ENCODE results near the gene ASB16. TPM values are rescaled to one million over a fixed set of nuclear protein-coding genes. Genes with fewer than 3 reads are reported as not detected.

ASB16 gene
- total and polyA plus RNA-seq, 9 of the 15 experiments (the other 6 are each of a cell fraction or from before 2014, with no cell fraction given) = 0.03 to 0.07 TPM; not detected in 7

GRCh38 chr17:44122816-44123355 is 47.6 kb upstream of the ASB16 start (continued):
- TF ChIP-seq E2F4 (CRISPR knock-in tag; IDR thresholded peaks at IDR 0.05; ENCODE audit: low read depth) = 0 out of 2 replicates have a peak, but pooled peaks have one; percentile 37
- TF ChIP-seq ZNF133 (CRISPR knock-in tag; IDR thresholded peaks at IDR 0.05) = no peak
- no peak for TF ChIP-seq ZNF253 (CRISPR knock-in tag; conservative IDR thresholded peaks at IDR 0.05)
- 0 out of 2 replicates have a peak, but pooled peaks have one; percentile 16 for TF ChIP-seq LCOR (CRISPR knock-in tag; IDR thresholded peaks at IDR 0.05)
- no peak for TF ChIP-seq TSHZ1 (CRISPR knock-in tag; IDR thresholded peaks at IDR 0.05)
- TF ChIP-seq, protein P1, sequence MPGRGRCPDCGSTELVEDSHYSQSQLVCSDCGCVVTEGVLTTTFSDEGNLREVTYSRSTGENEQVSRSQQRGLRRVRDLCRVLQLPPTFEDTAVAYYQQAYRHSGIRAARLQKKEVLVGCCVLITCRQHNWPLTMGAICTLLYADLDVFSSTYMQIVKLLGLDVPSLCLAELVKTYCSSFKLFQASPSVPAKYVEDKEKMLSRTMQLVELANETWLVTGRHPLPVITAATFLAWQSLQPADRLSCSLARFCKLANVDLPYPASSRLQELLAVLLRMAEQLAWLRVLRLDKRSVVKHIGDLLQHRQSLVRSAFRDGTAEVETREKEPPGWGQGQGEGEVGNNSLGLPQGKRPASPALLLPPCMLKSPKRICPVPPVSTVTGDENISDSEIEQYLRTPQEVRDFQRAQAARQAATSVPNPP (IDR thresholded peaks at IDR 0.05; ENCODE audit: borderline replicate concordance, insufficient read depth, insufficient read length) = no peak
- TF ChIP-seq E2F5 (CRISPR knock-in tag; IDR thresholded peaks at IDR 0.05) = no peak
- no peak for TF ChIP-seq SMAD1 (IDR thresholded peaks at IDR 0.05; ENCODE audit: low read depth, low read length, partially characterized antibody)
- no peak for TF ChIP-seq KDM2B (CRISPR knock-in tag; IDR thresholded peaks at IDR 0.05)
- TF ChIP-seq ATF6 (CRISPR knock-in tag; IDR thresholded peaks at IDR 0.05) = no peak
- no peak for TF ChIP-seq CEBPZ (IDR thresholded peaks at IDR 0.05; ENCODE audit: borderline replicate concordance, low read depth, low read length)
- TF ChIP-seq MAZ (CRISPR knock-in tag; conservative IDR thresholded peaks at IDR 0.05 in 1 of 2, IDR thresholded peaks at IDR 0.05 in 1 of 2) = peak in 1 of 2 experiments; percentile 21; a peak in 1 of 4 replicates
- 0 out of 4 replicates have a peak, but pooled peaks of 1 of the 2 experiments have one; percentile 12 for TF ChIP-seq SIN3A (IDR thresholded peaks at IDR 0.05; ENCODE audit: borderline replicate concordance in 2 of 2, control insufficient read depth in 1 of 2, low read depth in 2 of 2, low read length in 2 of 2)
